Activated T-helper 9 cell treated with anti-CD3 and anti-CD28 coated beads, Interleukin-2, amount 50 U/mL, for 16 hours (primary cell): Measurements from ENCODE around the gene XPR1.

Experiments used
- DNase-seq: peaks from one replicate; pipeline ENCODE4 v3.0.0-alpha.2; 2020; ENCODE audit warnings: low read depth

The XPR1 gene

DNA sequence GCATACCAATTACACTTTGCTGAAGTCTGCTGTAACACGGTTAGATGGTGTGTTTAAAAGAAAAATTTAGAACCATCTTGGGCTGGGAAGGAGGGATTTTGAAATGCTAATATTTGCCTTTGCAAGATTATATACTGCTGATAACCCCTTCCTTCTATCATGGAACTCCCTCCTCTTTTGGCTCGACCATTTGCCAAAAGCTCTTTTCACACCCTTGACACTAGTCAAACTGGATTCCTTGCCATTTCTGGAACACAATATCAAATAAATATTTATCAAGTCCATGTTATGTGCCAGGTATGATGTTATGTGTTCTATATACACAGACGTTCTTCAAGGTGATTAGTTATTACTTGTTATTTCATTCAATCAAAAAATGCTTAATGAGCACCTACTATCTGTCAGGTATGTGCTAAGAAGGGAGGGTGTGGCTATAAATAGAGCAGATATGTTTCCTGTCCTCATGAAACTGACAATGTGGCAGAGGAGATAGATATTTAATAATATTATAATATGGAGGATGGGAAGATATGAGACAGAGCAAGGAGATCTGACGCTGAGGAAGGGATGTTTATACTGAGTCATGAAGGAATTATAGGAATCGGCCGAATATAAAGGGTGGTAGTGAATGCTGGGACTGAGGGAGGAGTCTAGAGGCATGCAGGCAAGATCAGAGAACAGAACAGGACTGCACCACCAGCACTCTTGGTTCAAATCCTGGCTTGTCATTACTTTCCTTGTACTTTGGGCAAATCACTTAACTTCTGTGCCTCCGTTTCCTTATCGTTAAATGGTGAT is 16.1 kb upstream of the XPR1 start:
- no peak for DNase-seq

DNA sequence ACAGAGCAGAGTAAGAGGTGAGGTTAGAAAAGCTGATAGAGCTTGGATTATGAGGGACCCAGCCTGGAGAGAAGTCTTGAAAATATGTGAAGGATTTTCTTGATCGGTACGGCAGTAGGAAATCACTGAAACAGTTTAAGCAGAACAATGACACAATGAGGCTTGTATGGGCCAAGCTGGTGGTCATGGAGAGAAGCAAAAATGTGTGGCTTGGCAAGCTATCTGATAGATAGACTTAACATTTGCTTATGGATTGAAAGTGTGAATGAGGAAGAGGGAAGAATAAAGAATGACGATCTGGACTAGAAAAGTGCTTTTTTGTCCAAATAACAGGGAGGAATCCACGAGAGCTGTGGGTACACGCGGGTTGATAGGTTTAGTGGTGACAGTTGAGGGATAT is 15.4 kb upstream of the XPR1 start:
- no peak for DNase-seq

DNA sequence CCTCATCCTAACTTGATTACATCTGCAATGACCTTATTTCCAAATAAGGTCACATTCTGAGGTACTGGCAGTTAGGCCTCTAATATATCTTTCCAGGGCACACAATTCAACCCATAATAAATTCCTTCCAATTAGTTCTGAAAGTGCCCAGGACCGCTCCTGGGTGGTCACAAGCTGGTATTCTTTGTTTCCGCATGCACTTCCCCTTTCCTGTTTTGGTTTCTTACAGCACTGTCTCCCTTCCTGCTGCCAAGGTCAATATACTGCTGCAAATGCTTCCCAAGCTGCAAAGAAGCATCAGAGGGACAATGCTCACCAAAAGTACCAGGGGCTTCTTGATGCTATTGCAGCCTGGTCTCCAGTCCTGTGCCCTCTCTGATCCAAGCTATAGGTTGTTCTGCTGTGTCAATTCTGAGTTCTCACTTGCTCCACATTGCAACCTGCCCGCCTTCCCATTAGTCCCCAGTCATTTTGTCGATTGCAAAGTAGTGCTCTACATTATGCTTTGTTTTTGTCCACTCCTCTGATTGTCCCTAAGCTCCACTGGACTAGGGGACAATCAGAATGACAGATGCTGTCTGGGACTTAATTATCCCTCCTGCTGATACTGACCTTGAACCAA is 13.9 kb upstream of the XPR1 start:
- no peak for DNase-seq

DNA sequence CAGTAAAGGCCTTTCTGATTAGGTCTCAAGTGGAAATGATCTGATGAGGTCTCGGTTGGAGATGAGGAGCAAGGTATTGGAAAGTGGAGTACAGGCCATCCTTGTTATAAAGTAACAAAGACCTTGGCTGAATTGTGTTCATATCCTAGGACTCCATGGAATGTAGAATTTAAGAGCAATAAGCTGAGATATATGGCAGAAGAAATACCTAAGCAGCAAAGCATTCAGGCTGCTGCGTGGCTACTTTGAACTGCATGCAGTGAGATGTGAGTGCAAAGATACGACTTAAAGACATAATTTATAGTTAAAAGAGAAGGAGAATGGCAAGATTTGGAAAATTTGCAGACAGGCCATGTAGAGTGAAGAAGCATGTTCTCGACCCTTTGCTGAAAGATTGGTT is 11.2 kb upstream of the XPR1 start:
- no peak for DNase-seq

DNA sequence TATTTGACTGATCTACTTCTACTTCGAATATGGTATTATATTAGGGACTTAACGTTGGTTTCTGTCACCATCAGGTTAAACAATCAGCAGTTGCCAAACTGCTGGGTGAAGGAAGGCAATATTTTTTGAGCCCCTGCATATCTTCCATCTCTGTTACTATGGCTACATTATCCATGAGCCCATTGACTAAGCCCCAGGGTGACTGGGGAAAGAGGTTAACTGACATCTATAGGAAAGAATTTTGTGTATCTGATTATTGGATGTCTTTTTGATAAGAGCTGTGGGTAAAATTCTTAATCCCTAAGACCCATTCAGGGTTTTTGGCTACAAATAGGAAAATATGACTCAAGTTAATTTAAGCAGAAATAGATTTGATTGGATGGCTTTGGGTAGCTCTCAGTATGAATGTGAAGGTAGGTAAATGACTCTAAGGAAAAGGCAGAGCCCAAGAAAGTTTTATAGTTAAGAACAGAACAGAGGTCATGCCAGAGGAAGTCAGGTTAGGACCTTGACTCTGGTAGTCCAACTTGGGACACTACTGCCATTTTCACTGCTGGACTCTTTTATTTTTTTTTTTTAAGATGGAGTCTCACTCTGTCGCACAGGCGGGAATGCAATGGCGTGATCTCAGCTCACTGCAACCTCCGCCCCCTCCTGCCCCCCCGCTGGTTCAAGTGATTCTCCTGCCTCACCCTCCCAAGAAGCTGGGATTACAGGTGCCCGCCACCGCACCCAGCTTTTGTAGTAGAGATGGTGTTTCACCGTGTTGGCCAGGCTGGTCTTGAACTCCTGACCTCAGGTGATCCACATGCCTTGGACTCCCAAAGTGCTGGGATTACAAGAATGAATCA is 8.9 kb upstream of the XPR1 start:
- no peak for DNase-seq

DNA sequence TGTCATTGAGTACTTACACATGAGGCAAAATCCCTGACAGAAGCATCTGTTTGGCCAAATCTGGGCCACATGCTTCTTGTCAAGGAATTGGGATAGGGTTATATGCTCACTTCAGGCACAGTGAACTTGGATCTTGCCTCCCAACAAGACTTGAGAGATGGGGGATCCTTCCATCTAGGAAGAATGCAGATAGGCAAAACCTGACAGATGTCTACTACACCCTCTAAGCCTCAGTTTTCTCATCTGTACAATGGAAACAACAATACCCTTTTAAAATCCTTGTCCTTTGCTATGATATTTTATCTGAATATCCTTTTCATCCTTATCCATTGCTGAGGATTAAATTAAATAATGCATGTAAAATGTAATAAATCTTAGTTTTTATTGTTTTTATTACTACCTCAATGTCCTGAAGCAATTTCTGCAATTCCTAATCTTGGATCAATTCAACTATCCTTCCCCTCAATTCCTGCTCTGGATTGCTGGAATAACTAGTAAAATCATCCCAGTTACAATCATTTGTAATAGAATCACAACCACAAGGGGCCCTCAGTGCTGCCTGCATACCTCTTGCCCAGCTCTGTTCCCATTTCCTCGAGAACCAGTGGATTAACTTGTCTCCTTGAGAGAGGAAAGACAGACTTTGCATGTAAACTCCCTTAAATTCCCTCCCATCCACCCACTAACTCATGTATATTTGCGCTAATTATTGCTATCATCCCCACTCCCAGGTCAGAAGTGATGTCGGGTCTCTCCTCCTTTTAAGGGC is 8.1 kb upstream of the XPR1 start:
- DNase-seq: no peak

DNA sequence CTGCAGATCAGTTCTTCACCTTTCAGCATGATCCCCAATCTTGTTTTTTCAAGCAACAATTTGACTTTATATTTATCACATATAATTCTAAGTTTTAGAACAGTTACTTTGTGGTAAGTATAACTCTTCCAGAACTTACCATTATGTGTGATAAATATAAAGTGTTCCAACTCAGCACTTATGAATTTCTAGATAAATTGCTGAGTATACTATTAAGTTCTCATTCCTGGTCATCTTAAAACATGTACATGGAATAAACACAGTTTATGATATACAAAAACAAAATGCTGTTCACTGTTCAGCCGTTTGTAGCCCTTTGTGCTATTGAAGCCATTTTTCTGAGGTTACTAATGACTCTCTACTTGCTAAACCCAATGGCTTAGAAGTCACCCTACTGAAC is 5.1 kb upstream of the XPR1 start:
- no peak for DNase-seq

DNA sequence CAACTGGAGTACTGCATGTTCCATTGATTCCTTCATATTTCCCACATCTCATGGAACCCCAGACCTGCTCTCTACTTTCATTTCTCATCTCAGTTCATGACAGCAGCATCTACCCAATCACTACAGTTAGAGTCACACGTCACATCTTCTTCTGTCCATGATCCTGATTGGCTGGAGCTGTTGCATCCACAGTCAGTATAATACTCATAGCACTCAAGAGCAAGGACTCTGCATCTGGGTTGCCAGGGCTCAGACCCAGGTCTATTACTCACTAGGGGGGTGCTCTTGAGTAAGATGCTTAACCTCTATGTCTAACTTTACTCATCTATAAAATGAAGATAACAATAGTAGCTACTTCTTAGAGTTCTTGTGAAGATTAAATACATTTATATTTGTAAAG is 4.4 kb upstream of the XPR1 start:
- DNase-seq: no peak

DNA sequence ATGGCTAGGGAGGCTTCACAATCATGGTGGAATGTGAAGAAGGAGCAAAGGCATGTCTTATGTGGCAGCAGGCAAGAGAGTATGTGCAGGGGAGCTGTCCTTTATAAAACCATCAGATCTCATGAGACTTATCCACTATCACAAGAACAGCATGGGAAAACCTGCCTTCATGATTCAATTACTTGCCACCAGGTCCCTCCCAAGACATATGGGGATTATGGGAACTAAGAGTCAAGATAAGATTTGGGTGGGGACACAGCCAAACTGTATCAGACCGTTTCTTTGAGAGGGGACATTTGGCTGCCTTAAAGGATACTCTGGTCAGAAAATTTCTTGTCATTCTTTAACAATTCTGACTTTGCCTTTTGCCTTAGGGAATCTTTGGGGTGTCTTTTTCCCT is 3.2 kb upstream of the XPR1 start:
- DNase-seq: no peak

DNA sequence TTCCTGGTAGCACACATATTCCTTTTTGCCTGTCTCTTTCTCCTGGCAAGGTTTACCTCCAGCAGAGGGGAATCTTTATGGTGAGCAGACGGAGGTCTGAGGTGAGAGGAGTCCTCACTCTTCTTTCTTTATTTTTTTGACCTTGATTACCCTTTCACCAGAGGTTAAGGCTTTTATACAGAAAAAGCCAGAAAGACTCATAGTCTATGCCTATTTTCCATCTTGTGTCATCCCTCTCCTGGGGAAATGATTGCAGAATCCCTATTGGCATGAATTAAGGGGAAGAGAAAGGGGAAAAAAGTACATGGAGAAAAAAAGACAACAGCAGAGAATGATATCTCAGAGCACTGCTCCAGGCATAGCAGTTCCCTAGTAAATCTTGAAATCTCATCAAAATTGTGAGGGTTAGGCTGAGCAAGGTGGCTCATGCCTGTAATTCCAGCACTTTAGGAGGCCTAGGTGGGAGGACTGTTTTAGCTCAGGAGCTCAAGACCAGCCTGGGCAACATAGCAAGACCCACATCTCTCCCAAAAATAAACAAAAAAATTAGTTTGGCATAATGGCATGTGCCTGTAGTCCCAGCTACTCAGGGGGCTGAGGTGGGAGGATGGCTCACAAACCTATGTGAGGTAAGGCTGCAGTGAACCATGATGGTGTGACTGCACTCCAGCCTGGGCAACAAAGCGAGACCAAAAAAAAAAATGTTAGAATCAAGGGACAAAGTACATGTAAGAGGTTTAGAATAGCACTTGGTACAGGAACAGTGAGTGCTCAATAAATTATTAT is 1.2 kb upstream of the XPR1 start:
- no peak for DNase-seq

DNA sequence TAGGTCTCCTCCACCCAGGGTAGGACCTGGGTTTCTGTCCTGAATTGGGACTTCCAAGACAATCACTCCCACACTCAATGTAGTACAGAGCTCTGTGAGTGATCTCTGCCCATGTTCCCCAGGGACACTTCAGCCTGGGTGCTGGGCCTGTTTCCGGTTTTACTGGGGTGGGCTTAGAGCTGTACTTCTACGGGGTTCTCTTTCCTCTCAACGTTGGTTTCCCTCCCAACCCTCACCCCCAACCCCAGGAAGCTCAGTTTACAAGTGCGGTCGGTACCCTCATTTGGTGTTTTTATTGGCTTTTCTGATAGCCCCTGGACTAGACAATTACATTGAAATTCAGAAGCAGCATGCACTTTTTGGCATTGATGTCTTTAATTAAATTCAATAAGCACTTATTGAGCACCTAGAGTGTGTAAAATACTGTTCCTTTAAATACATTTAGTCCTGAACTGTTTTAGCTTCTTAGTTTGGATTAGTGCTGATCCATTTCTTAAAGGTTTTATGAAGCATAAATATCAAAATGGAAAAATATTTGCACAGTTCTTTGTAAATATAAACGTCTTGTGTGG is 542 bp upstream of the XPR1 start:
- DNase-seq: no peak

DNA sequence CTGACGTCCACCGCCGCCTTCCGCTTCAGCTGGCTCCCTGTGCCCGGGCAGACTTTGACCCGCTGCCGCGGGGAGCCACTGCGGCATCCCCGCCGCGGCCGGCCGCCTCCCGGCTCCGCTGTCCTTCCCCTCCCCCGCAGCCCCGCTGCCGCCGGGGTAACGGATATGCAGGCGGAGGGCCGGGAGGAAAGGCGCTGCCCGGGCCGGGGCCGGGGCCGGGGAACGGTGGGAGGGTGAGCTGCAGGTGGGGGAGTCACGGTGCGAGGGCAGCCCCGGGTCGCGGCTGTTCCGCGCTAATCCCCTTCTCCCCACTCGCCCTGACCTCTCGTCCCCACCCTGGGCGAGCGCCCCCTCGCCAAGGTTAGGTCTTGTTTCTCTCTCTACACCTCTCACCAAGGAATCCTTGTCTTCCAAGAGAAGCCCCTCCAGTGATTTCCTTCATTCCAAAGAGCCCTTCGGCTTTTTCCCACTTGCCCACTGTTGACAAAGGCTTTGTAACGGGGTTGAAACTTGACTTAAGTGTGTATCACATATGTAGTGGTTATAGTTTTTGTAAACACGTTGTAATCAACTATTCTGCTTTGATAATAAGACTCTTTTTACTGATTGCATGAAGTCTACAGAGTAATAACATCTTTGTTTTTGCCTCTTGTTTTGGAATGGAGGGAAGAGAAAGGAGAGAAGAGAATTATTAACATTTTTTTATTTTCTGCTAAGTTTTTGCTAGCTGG is 669 bp downstream of the XPR1 start:
- peak; percentile 41 for DNase-seq

DNA sequence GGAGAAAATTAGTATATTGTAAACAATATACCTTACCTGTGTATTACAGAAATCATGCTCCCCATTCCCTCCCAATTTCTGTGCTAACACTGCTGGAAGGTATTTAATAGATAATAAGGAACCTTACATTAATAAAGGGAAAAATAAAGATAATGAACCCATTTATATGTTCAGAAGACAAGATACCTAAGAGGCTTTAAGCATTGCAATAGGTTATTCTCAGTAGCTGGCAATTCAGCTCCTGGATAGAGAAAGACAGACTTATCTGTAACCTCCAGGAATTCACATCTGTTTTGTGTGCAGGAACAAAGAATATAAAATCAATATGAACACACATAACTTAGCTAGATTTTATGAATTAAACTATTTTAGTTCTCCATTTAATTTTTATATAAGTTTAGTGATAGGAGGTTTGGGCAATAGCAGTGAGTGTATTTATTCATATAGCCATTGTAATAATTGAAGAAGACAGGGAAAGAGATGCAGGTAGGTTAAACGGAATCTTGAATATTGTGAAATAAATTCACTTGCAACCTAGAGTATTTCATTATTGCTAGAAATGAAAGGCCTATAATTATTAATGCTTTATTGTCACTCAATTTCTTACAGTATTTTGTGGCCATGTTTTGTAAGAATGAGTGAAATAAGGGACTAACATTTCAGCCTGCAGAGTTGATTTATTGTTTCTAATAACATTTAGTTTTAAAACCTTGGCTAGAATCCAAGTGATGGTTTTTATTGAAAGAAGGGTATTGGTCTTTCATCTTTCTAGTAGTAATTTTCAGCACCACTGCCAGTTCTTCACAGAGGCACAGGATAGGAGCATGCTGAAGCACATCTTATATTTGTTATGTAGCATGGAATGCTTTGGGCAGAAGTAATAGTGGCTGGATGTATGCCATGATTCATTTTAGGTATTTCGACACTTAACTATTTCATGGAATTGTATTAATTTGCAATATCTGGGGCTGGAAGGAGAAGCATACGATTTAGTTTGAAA is 1.5 kb downstream of the XPR1 start:
- no peak for DNase-seq

DNA sequence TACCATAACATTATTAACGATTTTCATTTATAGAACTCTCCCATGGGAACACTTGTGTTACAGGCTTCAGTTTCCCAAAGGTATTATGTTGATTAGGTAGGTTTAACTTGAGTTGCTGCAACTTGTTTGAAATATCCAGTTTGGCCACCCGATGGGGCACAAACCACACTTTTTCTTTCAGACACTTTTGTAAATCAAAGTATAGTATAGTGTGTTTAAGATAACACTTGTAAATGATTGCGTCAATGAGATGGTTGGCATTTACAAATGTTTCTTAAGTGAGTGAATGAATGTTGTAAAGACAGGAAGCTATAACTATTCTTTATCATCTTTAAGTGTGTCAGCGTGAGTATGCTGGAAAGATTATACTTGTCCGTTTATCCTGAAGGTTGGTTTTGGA is 4.3 kb downstream of the XPR1 start:
- no peak for DNase-seq

DNA sequence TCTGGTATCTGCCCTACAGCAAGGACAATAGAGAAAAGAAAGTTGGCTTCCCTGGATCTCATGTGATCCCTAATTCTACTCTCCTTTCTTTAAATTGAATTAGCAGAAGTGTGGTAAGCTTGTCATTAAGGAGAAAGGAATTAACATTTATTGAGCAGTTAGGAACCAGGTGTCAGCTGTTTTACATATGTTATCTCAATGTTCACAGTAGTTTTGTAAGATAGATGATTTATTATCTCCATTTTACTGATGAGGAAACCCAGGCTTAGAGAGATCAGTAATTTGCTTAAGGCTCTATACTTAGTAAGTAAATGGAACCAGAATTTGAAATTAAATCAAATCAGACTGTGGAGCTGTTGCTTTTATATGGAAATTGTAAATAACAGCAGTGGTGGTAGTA is 8.0 kb downstream of the XPR1 start:
- DNase-seq: no peak

DNA sequence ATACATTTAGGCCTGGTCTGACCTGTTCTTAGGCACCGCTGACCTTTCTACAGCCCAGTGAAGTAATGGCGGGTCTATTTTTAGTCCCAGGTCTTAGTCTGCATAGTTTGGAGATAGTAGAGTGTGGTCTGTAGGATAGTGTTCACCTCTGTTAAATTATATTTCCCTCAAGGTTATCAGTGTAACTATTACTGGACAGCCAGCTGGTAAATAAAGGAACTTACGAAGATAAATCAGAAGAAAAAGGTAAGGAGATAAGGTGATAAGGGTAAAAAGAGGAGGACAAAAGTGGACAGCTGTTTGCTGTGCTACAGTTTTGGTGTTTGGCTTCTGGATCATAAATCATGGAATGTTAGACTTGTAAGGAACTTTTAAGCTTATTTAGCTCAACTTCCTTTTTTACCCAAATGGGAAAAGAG is 8.7 kb downstream of the XPR1 start:
- no peak for DNase-seq

DNA sequence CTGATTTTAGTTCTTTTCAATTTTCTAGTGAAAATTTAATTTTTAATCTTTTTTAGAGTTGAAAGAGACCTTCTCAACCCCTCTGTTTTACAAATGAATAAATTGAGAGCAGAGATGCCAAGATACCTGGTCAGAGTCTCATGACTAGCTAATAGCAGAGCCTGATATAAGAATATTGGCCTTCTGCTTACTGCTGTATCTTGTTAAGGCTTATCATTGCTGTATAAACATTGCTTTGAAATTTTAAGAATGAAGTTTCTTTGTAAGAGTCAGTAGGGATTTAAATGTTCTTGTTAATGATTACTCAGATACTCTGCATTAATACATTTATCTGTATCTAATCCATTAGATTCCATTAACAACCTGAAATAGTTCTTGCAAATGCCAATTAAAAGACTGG is 9.8 kb downstream of the XPR1 start:
- DNase-seq: no peak

DNA sequence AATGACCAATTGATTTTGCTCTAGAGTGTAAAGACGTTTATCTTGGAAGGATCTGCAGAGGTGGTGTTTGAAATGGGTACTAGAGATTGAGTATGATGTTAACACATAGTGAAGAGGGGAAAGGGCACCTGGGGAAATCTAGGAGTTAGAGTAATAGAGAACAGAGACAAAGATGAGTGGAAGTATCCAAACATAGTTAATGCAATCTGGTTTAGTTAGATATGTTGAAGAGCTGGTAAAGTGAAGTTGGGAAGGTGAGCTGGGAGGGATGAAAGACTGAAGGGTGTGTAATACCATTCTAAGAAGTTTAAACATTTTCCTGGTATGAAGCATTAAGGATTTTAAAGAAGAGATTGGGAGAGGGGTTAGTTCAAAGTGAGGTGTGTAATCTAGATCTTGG is 11.0 kb downstream of the XPR1 start:
- no peak for DNase-seq

DNA sequence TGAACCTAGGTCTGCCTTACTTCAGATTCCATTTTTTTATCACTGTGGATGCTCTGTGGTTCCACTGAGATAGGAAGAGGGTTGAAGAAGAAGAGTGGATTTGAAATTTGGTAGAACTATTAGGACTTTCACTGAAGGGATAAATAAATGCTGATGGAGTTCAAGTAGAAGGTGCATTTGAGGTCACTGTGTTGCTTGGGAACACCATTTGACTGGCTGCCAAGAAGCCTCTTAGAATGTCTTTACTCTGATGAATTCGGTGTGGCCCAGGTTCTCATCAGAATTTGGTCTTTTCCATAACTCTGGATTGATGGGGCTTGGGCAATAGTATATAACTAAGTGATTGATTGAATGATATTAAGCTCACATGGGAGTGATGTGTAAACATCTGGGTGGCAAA is 11.9 kb downstream of the XPR1 start:
- DNase-seq: no peak
